ENCODE measurements around the gene PRELID1. TPM values are rescaled to one million over a fixed set of nuclear protein-coding genes. Genes with fewer than 3 reads are reported as not detected.
A peak's percentile ranks its signal among the peaks of the same experiment; 100 is the strongest.
"Not testable (repeated sequence)": the region's sequence is repeated elsewhere in the genome, so short reads cannot be mapped to it uniquely, and the experiment has no call there.

The PRELID1 gene
- total RNA-seq, 1 donor from 2014 or later = 68.1 TPM

DNA sequence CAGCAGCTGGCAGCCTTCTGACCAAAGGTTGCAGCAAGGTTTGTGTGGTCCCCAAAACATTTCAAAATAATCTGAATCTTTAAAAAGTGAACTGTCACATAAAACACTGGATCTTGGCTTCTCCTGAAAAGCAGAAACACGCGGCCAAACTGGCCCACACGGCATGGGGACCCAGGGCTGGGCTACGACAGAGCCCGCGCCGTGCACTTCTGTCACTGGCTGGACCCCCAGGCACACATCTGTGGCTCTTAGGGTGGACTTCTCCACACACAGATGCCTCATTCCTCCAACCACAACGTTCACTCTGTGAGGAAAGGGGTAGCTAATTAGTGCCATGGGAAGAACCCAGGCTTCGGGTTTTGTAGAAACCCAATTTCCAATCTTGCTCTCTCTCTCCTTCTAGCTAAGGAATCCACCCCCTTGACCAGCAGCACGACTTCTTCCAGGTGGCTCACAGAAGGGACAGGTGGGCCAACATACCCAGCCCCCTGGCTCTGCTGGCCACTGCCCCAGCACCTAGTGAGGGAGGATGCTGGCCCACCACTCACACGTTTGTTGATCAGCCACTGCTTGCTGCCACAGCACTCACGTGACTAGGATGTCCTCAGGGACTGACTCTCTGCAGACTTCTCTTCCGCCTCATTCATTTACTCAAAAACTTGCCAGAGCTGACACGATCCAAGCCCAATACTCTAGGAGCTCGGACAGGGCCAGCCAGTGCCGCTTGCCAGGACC lies 30.0 kb downstream of the PRELID1 start:
- ATAC-seq (no peak), DNase-seq (ENCODE audit: low spot score) (no peak)

DNA sequence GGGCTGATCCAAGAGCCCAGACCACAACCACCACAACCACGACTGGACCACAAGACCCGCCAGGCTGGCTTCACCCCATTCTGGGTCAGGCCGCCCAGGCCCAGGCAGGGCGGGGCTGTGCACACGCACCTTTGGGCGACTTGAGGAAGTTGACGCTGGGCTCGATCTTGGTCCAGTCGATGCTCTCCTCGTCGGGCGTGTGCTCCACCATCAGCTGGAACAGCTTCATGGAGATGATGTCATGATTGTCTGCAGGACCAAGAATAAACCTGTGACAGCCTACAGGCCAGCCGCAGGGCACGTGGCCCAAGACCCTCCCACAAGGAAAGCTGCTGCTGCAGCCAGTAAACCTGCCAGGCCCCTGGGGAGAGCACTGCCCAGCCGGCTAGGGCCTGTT lies 30.6 kb downstream of the PRELID1 start:
- ATAC-seq = no peak
- no peak for DNase-seq (ENCODE audit: low spot score)

DNA sequence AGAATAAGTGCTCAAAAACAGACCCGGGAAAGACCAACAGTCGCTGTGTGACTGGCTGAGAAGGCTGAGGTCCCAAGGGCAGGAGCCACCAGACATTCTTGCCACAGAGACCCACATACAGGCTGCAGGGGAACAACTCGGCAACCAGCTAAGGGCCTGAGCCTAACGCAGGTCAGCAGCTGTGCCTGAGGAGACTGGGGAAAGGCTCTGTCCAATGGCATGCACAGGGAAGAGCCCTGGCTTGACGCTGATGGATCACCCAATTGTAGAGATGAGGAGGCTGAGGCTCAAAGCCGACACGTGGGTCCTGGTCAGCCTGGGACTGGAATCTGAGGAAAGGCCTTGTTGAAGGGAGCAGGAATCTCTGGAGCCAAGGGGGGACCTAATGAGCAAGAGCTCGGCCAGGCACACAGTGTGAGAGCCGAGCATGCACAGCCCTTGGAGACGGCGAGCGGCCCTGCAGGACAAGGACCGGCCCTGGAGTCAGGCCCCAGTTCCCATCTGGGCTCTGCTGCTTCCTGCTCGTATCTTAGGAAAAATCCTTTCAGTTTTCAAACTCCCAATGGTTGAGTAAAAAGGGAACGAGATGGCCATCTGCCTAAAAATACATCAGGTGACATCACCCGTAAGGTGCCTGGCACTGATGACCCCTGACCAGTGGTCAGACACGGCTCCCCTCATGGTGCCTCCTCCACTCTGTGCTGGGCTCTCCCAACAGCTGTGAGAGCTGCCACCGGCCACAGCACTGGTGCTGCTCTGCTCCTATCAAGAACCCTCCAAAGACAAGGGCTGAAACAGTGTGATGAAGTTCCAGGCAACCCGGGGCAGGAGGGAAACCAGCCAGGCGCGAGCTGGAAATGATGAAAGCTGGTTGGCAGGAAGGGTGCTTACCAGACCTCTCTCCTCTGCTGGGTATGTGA lies 31.4 kb downstream of the PRELID1 start:
- ATAC-seq = peak; percentile 63

DNA sequence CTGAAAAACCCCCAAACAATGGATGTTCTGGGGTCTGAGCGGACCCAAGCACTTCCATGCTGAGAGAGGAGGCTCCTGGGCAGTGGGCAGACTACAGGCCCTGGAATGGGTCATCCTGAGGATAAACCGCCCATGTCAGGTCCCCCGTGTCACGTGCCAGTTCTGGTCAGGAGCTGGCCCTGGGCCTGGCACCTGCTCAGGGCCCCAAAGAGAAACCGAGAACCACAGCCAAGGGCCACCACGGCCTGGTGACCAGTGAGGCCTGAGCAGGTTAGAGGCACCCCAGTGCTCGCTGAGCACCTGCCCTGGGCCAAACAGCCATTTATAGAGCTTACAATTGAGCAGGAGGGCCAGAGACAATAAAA lies 32.1 kb downstream of the PRELID1 start:
- ATAC-seq (peak; percentile 65), DNase-seq (ENCODE audit: low spot score) (no peak)

More for the DNA sequence above, 31.4 kb downstream of the PRELID1 start:
- no peak for DNase-seq (ENCODE audit: low spot score)

DNA sequence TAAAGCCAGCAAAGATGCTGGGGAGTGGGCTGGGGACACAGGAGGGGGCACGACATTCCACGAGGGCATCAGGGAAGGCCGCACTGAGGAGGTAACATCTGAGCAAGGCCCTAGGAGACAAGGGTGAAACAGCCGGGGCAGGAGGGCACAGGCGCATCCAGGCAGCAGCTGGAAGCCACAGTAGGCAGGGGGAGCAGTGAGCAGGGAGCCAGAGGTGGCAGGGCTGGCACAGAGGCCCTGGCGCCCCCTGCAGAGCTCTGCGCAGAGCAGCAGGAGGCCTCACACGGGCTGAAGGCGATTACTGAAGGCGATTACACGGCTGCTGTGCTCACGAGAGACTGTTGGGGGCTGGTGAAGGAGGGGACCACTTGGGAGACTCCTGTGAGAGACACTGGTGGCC lies 32.5 kb downstream of the PRELID1 start:
- DNase-seq (ENCODE audit: low spot score) = no peak
- ATAC-seq = peak; percentile 44

DNA sequence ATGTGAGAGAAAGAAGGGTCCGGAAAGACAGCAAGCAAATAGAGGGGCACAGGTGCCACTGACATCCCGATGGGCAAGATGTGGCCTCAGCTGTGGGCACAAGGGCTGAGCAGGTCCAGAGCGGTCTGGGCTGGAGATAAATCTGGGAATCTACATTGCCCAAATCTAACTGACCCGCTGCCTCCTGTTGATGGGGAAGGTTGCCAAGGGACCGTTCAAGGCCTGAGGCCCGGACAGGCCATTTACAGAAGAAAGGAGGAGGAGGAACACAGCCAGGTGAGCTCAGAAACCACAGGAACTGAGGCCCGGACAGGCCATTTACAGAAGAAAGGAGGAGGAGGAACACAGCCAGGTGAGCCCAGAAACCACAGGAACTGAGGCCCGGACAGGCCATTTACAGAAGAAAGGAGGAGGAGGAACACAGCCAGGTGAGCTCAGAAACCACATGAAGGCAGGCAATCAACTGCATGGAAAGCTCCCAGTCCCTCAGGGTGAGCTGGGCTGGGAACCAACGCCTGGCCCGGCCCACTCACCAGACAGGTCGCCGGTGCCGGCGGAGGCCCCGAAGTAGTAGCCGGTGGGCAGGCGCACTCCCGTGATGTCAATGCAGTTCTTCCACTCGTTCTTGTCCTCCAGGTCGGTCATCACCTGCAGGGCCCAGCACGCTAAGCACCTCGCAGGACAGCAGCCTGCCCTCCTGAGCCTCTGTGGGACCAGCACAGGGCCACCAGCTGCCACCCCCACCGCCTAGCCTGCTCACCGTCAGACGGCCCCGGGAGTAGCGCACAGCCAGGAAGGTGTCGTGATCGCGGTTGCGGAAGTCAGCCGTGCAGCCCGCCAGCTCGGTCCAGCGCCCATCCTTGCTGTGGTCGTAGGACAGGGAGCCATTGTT lies 33.2 kb downstream of the PRELID1 start:
- DNase-seq (ENCODE audit: low spot score) (no peak), ATAC-seq (no peak)

DNA sequence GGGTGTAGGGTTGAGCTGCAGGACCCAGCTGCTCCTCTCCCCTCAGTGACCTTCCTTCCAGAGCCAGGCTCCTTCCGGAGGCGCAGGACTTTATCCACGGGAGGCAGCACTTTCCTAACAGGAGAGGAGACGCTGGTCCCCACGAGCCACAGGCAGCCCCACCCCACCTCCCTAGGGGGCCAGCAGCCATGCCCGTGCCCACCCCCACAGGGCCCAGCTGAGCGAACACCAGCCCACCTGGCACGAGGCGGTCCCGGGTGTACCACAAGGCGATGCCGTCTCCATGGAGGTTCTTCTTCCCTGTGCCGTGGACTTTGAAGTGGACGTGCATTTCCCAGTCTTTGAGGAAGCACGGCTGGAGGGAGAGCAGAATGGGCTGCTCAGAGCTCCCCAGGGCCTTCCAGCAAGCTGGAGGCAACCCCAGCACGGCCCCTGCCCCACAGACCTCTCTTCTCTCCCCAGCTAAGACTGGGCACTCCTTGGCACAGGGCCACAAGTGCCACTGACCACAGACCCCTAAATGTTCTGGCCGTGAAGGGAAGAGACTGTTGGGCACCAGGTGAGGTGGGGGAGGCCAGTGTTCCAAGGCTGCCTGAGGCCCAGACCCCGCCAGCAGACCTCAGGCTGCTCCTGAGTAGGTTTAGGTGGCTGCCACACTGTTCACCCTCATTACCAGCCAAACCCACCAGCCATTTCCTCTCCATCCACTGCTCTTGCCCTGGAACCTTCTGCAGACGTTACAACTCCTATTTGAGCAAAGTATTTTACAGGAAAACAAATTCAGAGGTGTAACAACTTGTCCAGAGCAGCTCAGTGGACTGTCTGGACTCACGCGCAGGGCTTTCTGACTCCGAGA lies 34.9 kb downstream of the PRELID1 start:
- ATAC-seq (no peak), DNase-seq (ENCODE audit: low spot score) (no peak)

DNA sequence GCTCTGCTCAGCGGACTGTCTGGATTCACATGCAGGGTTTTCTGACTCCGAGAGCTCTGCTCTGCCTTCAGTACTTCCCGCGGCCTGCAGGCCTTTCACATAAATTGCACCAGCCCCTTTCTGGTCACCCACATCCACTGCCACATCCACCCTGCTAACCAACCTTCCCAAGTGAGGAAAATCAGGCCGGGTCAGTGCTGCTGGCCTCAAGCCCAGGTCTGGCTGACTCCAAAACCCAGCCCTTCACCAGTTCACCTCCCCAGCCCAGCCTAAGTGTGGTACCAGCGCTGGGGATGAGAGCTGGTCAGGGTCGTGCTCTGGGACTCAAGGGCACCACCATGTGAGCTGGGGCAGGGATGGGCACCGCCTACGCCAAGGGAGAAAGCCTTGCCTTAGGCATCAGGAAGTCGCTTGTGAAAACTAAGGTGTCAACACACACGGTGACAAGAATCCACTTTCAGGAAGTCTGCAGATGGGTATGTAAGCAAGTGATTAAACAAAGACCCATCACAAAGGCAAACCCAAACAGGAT lies 35.6 kb downstream of the PRELID1 start:
- no peak for DNase-seq (ENCODE audit: low spot score)
- ATAC-seq = peak; percentile 38

DNA sequence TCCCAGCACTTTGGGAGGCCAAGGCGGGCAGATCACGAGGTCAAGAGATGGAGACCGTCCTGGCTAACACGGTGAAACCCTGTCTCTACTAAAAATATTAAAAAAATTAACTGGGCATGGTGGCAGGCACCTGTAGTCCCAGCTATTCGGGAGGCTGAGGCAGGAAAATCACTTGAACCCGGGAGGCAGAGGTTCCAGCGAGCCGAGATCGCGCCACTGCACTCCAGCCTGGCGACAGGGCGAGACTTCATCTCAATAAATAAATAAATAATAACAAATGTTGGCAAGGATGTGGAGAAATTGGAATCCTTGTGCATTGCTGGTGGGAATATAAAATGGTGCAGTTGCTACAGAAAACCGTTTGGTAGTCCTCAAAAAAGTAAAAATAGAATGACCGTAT lies 39.4 kb downstream of the PRELID1 start:
- DNase-seq (ENCODE audit: low spot score) = not testable (repeated sequence)

DNA sequence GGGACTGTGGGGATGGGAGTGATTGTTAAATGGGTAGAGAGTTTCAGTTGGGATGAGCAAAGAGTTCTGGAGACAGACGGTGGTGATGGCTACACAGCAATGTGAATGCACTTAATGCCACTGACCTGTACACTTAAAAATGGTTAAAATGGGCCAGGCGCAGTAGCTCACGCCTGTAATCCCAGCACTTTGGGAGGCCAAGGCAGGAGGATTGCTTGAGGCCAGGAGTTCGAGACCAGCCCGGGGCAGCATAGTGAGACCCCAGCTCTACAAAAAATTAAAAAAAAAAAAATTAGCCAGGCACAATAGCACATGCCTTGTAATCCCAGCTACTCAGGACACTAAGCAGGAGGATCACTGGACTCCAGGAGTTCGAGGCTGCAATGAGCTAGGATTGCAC lies 40.2 kb downstream of the PRELID1 start:
- DNase-seq (ENCODE audit: low spot score) (no peak), ATAC-seq (no peak)

More for the DNA sequence above, 39.4 kb downstream of the PRELID1 start:
- not testable (repeated sequence) for ATAC-seq

DNA sequence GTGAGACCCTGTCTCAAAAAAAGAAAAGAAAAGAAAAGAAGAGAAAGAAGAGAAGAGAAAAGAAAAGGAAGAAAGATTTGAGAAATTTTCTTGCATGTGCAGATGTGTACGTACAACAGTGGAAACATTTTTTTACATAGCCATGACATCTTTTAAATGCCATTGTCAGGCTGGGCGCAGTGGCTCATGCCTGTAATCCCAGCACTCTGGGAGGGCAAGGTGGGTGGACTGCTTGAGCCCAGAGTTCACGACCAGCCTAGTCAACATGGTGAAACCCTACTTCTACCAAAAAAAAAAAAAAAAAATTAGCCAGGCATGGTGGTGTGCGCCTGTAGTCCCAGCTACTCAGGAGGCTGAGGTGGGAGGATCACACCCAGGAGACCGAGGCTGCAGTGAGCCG lies 41.3 kb downstream of the PRELID1 start:
- no peak for DNase-seq (ENCODE audit: low spot score)
- ATAC-seq = no peak

DNA sequence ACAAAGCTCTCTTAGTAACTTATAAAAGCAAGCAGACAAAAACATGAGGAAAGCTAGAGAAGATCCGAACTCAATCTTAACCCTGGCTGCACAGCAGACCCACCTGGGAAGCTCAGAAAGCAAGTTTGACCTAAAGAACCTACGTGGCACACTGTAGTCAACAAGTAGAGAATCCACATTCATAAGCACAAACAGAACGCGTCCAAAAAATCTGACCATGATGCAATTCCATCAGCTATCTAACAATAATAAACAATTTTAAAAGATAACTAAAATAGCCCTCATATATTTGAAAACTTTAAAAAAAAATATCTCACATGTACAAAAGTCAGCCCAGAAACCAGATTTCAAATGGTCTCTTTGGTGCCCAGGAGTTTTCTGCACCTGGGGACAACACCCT lies 43.2 kb downstream of the PRELID1 start:
- DNase-seq (ENCODE audit: low spot score) (no peak), ATAC-seq (no peak)

DNA sequence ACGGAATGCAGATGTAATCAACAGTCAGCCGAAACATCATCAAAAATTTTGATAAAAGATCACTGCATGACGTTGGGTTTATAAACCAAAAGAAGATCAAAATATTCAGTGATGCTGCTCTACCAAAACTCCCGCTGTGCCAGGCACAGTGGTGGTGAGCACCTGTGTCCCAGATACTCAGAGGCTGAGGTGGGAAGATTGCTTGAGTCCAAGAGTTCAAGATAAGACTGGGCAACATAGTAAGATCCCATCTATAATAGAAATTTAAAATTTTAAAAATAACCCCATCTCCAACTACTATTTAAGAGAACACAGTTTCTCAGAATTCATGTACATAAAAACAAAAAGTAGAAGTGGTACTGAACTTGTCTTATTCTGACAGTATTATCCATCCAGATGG lies 44.1 kb downstream of the PRELID1 start:
- no peak for DNase-seq (ENCODE audit: low spot score)
- no peak for ATAC-seq

DNA sequence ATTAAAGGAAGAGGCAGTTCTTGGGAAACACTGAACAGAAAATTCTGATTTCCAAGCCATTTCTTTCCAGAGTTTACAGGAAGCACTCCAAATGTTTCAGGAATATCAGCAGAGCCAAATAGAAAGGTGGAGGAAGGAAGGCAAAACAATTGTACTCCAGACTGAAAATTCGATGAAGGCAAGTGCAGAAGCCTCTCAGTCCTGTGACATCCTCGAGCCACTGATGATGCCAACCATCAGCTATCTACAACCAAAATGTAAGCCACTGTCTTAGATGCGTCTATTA lies 45.7 kb downstream of the PRELID1 start:
- ATAC-seq = no peak
- no peak for DNase-seq (ENCODE audit: low spot score)

DNA sequence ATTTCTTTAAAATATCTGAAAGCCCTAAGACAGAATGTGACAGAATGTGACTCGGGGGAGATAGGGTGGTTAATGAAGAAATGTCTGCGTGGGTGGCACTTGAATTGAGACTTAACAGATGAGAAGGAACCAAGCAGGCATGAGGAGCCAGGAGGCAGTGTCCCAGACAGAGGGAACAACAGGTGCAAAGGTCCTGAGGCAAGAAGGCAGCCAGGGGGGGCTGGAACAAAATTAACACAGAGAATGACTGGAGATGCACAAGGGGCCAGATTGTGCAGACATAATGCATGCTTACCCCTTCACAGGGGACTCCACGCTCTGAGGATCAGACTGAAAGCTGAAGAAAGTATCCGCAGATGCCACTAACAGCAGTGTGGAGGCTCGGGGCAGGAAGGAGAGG lies 46.2 kb downstream of the PRELID1 start:
- no peak for ATAC-seq
- no peak for DNase-seq (ENCODE audit: low spot score)

DNA sequence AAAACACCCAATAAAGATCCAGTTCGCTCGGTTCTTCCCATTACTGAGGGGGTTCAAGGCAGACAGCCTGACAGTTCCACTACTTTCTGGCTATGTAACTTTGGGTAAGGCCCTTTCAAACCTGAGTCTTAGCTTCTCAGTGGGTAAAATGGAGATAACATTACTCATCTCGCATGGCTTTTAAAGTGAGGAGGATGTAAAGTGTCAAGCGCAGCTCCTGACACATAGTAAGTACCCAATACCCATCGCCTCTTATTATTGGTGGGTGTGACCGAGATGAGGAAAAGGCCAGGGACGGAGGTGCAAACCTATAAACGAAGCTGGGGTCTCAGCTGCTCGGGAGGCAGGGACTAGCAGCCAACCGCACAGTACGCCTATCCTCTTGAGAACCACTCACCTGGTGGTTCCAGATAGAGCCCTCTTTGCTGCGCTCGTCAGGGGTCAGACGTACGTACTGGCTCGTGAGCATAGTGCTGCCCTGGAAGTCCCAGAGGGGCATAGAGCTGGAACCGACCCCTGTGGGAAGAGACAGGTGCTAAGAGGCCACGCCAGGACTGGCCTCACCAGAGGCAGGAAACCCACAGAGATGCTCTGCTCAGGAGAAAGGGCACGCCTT lies 47.3 kb downstream of the PRELID1 start:
- no peak for ATAC-seq
- no peak for DNase-seq (ENCODE audit: low spot score)

DNA sequence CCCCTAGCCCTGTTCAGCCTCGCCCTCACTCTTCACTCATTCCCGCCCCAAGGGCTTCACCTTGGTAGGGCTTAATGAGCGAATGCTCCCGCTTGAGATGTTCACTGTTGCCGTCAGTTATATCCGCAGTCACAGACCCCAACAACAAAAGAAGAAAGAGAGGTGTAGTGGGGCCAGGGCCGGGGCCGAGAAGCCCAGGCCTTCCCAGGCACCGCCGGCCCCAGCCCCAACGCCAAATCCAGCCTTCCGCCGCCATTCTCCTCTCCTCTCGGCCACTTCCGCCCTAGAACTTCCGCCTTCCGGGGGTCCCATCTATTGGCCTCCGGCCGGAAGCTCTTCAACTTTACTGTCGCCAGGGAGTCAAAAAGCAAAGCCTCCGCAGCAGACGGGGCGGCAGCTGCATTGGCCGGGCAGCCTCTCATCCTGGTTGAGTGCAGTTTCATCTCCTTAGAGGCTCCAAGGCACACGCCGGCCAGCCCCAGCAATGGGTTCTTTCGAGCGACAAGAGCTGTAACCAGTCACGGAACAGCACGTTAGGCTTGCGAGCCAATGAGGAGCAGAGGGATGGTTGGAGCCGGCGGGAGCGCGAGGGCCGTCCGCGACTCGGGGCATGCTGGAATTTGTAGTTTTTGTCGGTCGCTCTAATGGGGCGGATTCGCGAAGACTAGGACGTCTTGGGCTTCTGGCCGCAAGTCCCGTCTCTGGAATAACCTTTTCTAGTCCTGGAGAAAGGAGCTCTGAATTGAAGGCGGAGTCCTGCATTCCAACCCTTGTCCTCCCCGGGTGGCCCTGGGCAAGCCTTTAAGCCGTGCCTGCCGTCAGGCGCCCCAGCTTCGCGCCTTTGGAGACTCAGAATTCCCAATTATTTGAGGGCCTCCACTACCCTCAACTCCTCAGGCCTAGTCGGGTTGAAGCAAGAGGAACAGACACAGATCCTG lies 48.1 kb downstream of the PRELID1 start, which contains the start of gene LMAN2:
Gene LMAN2 (minus strand): TSS at position 277 of the 938 bp plus-strand sequence. CDS start 21 bp downstream, at position 256.
- ATAC-seq (peak; percentile 91), DNase-seq (ENCODE audit: low spot score) (peak; percentile 96)

DNA sequence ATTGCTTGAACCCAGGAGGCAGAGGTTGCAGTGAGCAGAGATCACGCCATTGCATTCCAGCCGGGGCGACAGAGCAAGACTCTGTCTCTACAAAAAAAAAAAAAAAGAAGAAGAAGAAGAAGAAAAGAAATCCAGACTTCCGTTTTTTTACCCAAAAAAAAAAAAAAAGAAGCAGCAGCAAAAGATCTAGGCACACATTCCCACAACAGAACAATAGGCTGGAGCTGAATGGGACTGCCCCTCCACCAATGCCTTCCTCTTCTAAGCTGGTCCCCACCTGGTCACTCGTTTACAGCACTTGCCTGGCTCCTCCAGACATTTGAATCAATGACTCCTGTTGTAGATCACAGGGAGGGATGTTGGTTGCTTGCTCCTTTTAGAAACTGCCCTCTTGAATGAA lies 49.5 kb downstream of the PRELID1 start:
- no peak for ATAC-seq
- no peak for DNase-seq (ENCODE audit: low spot score)
